ENCODE results near the gene TSGA10IP.

Gene TSGA10IP

DNA sequence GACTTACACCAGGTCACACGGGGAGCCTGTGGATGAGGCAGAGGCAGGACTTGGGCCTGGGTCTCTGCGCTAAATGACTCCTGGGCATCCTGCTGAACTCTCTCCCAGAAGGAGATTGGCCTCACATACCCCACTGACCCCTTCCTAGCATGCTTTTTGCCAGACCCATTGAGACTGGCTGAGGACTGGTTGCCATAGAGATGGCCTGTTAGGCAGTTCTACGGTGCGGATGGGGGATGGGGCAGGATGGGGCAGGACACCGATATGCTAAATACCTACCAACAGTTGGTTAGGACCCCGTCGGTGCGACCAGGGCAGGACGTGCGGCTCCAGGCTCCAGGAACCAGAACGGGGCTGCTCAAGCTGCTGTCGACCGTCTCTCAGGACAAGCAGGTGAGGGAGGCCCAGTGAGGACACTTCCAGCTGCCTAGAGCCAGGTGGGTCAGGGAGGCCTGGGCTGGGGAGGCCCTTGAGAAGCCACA, at the start of gene TSGA10IP:
TSS of gene TSGA10IP (plus strand) at position 51 of the 482 bp plus-strand sequence. CDS start at position 247, 196 bp downstream.
- DNase-seq, result no peak

DNA sequence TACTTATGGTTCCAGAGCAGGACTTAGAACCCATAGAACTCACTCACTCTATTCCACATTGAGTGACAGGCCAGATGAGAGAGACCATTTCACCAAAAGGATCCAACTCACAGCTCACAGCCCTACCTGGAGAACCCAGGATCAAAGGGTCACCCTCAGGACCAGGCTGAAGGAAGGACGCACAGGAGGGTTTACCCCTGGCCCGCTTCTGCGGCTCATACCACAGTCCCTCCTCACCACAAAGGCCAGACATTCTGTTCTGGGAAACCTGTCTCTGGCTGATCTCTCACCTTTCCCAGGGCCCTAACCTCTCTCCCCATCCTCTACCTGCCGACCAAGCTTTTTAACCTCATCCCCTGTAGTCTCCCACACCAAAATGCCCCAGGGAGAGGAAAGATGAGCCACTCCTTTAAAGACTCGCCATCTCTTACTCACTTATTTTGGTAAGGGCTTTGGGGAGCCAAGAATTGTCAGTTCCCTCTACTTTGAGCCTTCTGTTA, 49.7 kb upstream of the TSGA10IP start:
- DNase-seq, result no peak

DNA sequence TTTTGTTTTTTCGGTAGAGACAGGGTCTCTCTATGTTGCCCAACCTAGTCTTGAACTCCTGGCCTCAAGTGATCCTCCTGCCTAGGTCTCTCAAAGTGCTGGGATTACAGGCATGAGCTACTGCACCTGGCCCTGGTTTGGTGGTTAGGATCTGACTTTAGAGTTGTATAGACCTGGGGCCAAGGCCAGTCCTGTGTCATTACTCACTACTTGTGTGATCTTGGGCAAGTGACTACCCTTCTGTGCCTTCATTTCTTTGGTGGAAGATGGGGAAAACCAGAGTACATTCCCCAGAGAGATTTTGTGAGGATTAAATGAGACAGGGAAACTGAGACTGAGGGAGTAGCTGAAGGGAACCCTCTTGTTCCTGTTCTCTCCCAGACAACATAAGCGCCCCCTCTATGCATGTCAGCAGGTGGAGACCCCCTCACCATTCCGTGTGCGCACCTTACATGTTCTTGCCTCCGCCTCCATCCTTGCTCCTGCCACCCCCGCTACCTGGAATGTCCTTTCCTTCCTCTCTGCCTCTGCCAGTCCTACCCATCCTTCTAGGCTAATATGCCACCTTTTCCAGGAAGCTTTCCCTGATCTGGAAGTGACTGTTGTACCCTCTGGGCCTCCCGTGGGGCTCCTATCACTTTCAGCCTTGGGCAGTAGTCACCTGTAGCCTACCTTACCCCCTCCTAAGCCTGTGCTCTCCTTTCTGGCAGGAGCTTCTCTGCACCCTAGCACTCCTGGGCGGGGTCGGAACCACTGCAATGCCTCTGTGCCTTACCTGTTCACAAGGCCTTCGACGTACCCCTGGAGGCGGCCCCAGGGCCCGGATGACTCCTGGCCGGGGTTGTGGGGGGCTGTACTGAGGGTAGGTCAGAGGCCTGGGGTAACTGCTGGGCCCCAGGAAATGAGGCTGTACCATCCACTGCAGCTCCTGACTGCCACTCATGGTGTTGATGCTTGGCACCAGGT, 49.0 kb upstream of the TSGA10IP start:
- no peak for DNase-seq

DNA sequence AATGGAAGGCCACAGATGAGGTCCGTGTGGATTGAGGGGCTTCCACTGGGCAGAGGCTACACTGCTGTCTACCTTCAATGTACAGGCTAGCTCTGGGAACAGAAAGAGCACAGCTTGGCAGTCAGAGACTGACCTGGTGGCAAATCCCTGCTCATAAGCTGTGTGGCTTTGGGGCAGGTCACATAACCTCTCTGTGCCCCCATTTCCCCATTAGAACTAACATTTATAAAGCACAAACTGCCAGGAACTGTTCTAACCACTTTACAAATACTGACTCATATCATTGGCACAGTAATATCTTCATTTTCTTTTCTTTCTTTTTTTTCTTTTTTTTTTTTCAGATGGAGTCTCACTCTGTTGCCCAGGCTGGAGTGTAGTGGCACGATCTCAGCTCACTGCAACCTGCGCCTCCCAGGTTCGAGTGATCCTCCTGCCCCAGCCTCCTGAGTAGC, 48.2 kb upstream of the TSGA10IP start:
- DNase-seq, result no peak

DNA sequence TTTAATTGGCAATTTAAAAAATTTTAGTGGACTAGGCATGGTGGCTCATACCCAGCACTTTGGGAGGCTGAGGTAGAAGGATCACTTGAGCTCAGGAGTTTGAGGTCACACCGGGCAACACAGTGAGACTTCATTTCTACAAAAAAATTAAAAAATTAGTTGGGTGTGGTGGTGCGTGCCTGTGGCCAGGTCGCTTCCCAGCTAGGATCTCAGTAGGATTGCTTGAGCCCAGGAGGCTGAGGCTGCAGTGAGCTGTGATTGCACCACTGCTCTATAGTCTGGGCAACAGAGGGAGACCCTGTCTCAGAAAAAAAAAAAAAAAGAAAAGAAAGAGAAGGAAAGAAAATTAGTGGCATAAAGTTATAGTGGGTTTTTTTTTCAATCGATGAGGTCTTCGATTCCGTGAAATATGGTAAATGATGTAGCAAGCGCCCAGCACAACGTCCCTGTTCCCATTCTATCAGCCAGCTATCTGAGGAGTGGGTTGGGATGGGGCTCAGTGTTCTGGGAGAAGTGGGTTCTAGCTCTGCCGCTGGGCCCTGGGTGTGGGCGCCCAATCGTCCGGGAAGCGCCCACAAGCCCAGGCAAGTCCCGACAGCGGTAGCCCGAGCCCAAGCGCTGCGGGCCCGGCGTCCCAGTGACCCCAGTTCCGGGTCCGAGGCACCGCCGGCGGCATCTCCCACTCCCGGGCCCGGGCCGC, 46.5 kb upstream of the TSGA10IP start:
- no peak for DNase-seq

- DNase-seq, result peak; percentile 48
Measured at GRCh38 chr11:65899356-65900124, 45.7 kb upstream of the TSGA10IP start.

GRCh38 chr11:65900125-65900898, 45.0 kb upstream of the TSGA10IP start, which contains the start of gene FOSL1:
FOSL1 (minus strand) TSS chr11:65900388; CDS start chr11:65900339, 49 bp downstream.
- DNase-seq, result peak; percentile 95

DNA sequence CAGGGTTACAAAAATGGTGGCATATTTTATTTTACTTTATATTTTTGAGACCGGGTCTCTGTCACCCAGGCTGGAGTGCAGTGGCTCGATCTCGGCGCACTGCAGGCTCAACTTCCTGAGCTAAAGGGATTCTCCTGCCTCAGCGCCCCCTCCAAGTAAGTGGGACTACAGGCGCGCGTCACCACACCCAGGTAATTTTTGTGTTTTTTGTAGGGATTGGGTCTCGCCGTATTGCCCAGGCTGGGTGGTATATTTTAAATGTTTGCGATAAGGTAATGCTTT, 44.4 kb upstream of the TSGA10IP start:
- no peak for DNase-seq

DNA sequence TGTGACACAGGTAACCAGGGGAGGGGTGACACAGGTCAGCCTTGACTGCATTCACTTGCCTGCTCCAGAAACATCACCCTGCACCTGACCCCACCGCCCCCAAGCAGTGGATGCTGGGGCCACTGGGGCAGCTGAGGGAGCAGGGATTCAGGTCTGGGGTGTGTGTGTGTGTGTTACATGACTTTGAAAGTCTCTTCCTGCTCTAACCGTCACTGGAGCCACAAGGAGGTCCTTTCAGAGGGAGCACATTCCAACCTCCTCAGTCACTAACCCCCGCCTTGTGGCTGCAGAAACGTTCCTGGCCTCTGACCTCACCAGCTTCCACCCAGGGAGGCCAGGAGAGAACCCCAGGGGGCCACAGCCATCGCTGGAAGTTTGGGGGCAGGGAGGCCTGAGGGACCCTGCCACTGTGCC, 42.2 kb upstream of the TSGA10IP start:
- DNase-seq, result no peak

- DNase-seq, result no peak
Measured at GRCh38 chr11:65903715-65904114, 41.6 kb upstream of the TSGA10IP start.

DNA sequence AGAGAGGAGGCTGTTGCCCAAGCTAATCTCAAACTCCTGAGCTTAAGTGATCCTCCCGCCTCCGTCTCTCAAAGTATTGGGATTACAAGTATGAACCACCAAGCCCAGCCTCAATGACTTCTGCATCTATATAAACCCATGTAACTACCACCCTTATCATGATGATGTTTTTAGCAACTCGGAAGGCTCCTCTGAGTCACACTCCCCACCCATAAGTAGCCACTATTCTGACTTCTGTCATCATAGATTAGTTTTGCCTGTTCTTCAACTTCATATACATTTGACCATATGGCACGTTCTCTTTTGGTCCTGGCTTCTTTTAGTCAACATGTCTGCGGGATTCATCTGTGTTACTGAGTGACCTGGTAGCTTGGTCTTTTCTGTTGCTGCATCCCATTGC, 38.7 kb upstream of the TSGA10IP start:
- DNase-seq, result no peak

DNA sequence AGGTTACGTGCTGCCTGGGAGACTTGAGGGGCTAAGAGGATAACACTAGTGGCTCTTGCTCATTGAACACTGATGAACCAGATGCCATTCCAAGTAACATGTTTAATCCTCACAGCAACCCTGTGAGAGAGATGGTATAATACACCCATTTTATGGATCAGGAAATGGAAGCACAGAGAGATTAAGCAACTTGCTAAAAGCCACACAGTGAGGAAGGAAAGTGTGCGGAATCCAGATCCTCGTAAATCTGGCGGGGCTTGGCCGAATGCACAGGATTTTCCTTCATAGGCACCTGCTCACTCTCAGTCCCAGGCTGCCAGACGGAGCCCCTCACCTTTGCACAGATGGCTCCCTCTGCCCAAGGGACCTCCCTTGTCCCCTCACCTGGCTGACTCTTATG, 37.4 kb upstream of the TSGA10IP start:
- DNase-seq, result no peak

DNA sequence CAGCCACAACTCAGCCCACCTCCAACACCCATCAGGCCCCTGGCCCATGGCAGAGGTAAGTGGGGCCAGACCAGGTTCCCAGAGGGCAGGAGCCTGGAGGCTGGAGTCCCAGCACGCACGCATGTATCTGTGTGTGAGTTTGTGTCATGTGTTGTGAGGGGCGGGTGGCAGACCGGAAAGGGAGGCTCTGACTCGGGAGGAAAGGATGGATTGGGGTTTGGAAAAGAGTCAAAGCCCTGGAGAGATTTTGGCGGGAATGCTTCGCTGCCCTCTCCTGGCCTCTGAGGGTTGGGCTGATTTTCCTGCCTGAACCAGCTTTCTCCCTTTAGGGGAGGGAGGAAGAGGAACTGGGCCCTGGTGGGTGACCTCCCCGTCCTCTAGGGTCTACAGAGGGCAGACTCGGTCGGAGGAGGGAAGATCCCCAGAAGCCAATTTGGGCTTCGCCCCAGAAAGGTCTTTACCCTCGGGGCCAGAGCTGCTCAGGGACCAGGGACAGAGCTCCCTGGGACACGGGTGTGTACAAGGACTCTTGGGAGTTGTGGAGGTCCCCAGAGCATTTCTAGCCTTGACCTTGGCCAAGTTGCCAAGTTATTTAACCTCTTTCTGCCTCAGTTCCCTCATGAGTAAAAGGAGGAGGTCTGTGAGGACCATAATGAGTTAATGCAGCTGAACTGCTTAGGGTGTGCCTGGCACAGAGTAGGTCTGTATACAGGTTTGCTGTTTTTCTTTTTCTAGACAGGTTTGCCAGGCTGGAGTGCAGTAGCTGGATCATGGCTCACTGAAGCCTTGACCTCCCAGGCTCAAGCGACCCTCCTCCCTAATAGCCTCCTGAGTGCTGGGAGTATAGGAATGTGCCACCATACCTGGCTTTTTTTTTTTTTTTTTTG, 33.4 kb upstream of the TSGA10IP start:
- no peak for DNase-seq

DNA sequence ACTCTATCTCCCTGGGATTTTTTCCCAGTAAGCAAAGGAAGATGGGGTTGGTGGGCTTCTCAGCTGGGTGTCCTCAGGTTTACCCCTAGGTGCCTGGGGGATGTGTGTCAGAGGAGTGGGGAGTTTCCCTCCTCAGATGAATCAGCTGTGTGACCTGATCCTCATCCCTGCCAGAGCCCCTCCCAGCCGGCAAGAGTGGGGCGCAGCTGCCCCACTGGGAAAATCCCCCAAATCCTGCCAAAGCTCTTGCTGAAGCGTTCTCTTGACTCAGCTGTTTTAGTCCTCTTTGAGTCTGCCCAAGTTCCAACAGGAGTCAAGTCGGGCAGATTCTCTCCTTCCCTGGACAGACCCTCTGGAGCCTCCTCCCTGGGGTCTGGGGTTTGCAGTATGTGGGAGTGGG, 32.4 kb upstream of the TSGA10IP start:
- no peak for DNase-seq

DNA sequence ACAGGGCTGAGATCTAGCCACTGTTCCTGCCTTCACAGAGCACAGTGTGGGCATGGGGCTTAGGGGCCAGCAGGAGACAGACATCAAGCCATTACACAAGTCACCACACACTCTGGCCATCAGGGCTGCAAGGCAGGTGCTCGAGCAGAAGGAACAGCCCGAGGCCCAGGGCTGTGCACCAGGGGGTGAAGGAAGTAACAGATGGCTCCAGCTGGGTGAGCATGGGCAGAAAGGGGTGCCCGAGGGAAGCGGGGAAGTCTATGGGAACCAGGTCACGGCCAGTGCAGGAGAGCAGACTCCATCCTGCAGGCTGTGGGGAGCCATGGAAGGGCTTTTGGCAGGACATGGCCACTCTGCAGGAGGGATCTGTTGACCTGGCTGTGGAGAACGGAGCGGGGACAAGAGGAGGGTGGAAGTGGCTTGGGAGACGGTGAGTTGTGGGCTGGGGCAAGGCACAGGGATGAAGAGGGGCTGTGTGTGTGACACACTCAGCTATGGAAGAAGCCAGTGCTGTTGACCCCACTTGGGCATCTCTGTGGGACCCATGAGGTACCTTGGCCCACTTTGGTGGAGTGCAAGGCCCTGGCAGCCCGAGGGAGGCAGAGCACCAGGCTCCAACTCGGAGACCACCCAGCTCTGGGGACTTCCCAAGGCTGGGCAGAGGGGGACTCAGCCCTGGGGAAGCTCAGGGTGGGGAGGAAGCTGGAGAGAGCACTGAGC, 30.0 kb upstream of the TSGA10IP start:
- DNase-seq, result no peak

GRCh38 chr11:65915821-65916251, 29.4 kb upstream of the TSGA10IP start:
- no peak for DNase-seq

DNA sequence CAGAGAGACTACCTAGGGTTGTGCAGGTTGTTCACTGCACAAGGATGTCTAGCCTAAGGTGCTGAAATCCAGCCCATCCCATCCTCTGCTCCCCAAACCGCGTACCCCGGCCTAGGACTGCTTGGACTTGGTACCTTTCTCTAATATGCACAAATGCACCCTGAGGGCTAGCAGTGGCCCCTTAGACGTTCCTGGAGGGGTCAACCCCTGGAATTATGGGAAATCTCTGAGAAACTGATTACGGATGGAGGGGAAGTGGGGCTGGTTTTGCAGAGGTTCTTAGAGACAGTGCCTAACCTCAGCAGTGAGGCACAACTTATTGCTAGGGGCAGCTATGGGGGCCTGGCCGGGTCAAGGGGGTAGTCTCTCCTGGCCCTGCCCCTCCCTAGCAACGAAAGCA, 28.9 kb upstream of the TSGA10IP start:
- no peak for DNase-seq

- no peak for DNase-seq
Measured at GRCh38 chr11:65917077-65917433, 28.2 kb upstream of the TSGA10IP start.

DNA sequence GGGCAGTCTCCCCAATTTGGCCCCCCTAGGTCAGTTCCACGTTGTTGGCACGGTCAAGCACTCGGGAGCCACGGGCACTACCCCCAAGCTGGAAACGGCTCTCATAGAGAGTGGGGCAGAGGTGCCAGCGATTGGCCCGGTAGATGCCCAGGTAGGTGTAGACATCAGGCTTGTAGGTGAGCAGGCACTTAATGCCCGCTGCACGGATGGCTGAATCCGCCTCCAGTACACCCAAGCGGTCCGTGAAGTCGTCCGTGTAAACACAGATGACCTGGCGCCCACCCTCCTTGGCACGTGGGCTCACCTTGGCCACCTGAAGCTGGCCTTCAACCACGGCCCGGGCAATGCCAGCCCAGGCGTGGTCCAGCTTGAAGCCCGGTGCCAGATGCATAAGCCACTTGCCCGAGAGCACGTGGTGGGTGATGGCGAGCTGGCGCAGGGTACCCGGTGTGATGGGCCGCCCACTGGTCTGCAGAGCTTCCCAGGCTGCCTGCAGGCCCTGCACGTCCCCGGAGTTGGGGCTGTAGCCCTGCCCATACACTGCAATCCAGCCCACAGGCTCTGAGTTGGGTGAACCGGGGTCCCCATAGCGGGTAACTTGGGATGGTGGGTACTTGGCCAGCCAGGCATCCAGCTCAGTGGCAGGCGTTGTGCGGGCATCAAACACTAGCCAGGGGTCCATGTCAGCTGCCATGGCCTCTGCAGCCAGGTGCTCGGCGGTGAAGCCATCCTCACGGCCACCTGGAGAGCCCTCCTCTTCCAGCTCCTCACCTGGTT, 27.7 kb upstream of the TSGA10IP start:
- no peak for DNase-seq

Measured in activated CD4-positive, alpha-beta T cell treated with anti-CD3 and anti-CD28 coated beads, Interleukin-2, amount 50 U/mL, for 1 hour (primary cell).